Glomerular endothelial cell (primary cell): ENCODE measurements around the gene MBOAT7. TPM values are rescaled to one million over a fixed set of nuclear protein-coding genes. Genes with fewer than 3 reads are reported as not detected.
A peak's percentile ranks its signal among the peaks of the same experiment; 100 is the strongest.

ENCODE experiments used
- DNase-seq: peaks from one replicate; pipeline ENCODE4 v3.0.0-alpha.2; 2011; ENCODE audit warnings: low read depth, low spot score; ENCODE audit errors: extremely low read depth
- total RNA-seq: library from RNA; depleted of rRNA; stranded (reverse); fragments of >200 nt; gene quantifications from 2 replicates; pipeline ENCODE4 v1.2.3, GENCODE V29; 2015

MBOAT7 gene
- total RNA-seq, 1 donor from 2014 or later, result 354 TPM

- no peak for DNase-seq
These were observed 24.2 kb downstream of the MBOAT7 start for GRCh38 chr19:54165222-54165621.

- no peak for DNase-seq
These were observed 24.9 kb downstream of the MBOAT7 start for GRCh38 chr19:54164369-54165068.

GRCh38 chr19:54162884-54163283 lies 26.5 kb downstream of the MBOAT7 start:
- no peak for DNase-seq

GRCh38 chr19:54162241-54162805 lies 27.1 kb downstream of the MBOAT7 start:
- no peak for DNase-seq

- no peak for DNase-seq
These were observed 28.5 kb downstream of the MBOAT7 start for GRCh38 chr19:54160854-54161253.

- no peak for DNase-seq
These were observed 29.1 kb downstream of the MBOAT7 start for GRCh38 chr19:54160182-54160811.

- peak; percentile 99 for DNase-seq
These were observed 29.8 kb downstream of the MBOAT7 start, which contains the start of gene LENG1 for GRCh38 chr19:54159352-54160181. LENG1 (minus strand) TSS chr19:54159721; CDS start chr19:54159695, 26 bp downstream.

GRCh38 chr19:54158812-54159351 lies 30.5 kb downstream of the MBOAT7 start:
- DNase-seq, result no peak

GRCh38 chr19:54156953-54157352 lies 32.4 kb downstream of the MBOAT7 start:
- no peak for DNase-seq

GRCh38 chr19:54156490-54156889 lies 32.9 kb downstream of the MBOAT7 start:
- no peak for DNase-seq

GRCh38 chr19:54155694-54156093 lies 33.7 kb downstream of the MBOAT7 start:
- no peak for DNase-seq

GRCh38 chr19:54154603-54155345 lies 34.6 kb downstream of the MBOAT7 start:
- DNase-seq, result no peak

- no peak for DNase-seq
These were observed 35.6 kb downstream of the MBOAT7 start for GRCh38 chr19:54153731-54154326.

GRCh38 chr19:54152878-54153524 lies 36.4 kb downstream of the MBOAT7 start:
- no peak for DNase-seq

GRCh38 chr19:54152267-54152666 lies 37.1 kb downstream of the MBOAT7 start:
- DNase-seq, result no peak

GRCh38 chr19:54151362-54152035 lies 37.9 kb downstream of the MBOAT7 start:
- DNase-seq, result no peak

- no peak for DNase-seq
These were observed 40.2 kb downstream of the MBOAT7 start for GRCh38 chr19:54149021-54149812.

- DNase-seq, result no peak
These were observed 41.2 kb downstream of the MBOAT7 start for GRCh38 chr19:54148158-54148557.
